Neural progenitor cell (in vitro differentiated cells): ENCODE results near the gene NPFF.

Source experiments
- EZH2 ChIP-seq: fragments of 200-600 bp; sonication (generic); IDR thresholded peaks from 2 replicates; pipeline ENCODE4 v1.6.1; 2017; ENCODE audit warnings: antibody characterized with exemption, mild to moderate bottlenecking, moderate library complexity
- TF ChIP-seq, protein P1 (sequence below): fragments of 200-600 bp; sonication (generic); IDR thresholded peaks from 2 replicates; pipeline ENCODE4 v1.5.1; 2017; ENCODE audit warnings: antibody characterized with exemption, mild to moderate bottlenecking

DNA sequence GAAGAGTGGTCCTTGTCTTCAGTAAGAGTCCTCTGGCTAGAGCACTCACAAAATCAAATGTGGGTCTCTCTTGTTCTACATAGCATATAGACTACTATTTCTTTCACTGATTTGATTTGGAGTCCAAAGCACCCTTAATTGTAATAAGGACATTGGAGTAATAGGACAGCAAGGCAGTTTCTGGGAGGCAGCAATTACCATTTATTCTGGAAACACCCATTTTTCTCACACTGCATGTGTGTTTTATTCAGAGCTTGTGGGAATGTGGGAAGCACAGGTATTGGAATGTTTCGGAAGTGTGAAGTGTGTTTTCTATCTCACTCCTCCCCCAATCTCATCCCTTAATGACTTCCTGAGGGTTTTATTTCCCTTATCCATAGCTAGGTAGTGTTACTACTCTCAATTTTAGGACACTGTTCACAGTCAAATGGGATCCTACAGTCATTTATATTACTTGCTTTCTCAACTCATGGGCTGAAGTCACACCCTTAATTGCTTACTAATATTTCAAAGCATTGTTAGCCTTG is 35.2 kb downstream of the NPFF start:
- TF ChIP-seq, protein P1, sequence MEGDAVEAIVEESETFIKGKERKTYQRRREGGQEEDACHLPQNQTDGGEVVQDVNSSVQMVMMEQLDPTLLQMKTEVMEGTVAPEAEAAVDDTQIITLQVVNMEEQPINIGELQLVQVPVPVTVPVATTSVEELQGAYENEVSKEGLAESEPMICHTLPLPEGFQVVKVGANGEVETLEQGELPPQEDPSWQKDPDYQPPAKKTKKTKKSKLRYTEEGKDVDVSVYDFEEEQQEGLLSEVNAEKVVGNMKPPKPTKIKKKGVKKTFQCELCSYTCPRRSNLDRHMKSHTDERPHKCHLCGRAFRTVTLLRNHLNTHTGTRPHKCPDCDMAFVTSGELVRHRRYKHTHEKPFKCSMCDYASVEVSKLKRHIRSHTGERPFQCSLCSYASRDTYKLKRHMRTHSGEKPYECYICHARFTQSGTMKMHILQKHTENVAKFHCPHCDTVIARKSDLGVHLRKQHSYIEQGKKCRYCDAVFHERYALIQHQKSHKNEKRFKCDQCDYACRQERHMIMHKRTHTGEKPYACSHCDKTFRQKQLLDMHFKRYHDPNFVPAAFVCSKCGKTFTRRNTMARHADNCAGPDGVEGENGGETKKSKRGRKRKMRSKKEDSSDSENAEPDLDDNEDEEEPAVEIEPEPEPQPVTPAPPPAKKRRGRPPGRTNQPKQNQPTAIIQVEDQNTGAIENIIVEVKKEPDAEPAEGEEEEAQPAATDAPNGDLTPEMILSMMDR, result no peak
- no peak for TF ChIP-seq EZH2
